ENCODE results near the gene NNAT. TPM values are rescaled to one million over a fixed set of nuclear protein-coding genes. Genes with fewer than 3 reads are reported as not detected.
"Not testable (repeated sequence)": the region's sequence is repeated elsewhere in the genome, so short reads cannot be mapped to it uniquely, and the experiment has no call there.

Gene NNAT
- total RNA-seq, 8 experiments from 2014 or later, result 2.5 to 478 (median 9.1) TPM

DNA sequence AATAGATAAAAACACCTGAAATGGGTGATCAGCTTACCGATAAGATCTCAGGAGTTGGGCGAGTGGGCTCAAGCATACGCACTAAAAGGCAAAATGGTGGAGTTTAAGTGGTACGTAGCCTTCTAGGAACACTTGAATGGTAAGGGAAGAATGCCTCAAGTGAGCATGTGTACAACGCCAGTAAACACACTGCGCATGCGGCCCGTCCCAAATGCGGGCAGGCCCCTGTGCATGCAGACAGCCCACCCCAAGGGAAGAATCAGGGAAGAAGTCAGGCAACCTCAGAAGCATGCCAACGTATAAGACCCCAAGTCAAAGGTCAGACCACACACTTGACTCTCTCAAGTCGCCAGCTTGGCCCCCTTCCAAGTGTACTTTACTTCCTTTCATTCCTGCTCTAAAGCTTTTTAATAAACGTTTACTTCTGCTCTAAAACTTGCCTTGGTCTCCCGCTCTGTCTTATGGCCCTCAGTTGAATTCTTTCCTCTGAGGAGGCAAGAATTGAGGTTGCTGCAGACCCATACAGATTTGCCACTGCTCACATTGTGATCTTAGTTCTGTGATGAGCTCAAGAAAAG lies 33.8 kb downstream of the NNAT start:
- not testable (repeated sequence) for H3K4me1 ChIP-seq (replicated peaks in 1 of 2); ATAC-seq (replicated peaks in 6 of 8); H3K4me3 ChIP-seq; H3K27ac ChIP-seq
- WGBS, 10 experiments, result 28 to 100% (median 87%) methylated on average over 1 to 11 of the region's 13 CpGs; no CpG with 5 or more reads in 1 of the 10 experiments
- in situ Hi-C loops (cut with MboI; ENCODE audit: low pct_unique_long_range_greater_than_20kb in 2 of 9, low sequenced_read_pairs in 9 of 9, unreplicated experiment in 9 of 9), result loop anchor here in 7 of 9 experiments (25.0 kb wide), 3 partner anchors 332 to 657 kb away; no protein-coding TSS in a partner anchor

DNA sequence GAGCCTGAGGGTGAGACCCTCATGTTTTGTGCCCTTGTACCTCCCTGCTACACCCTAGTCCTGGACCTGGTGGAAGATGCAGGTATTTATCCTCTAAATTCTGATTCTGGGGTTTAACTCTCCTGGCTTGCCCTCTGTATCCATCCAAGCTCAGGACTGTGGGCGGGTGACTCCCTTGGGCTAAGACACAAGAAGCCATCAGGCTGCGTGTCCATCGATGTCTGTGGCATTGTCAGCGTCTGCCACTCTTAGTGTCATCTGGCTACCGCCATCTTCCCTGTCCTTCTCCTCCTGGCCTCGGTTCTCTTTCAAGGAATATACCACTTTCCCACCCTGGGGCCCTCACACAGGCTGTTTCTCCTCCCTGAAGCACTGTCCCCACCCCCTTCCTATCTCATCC lies 35.5 kb downstream of the NNAT start:
- ATAC-seq (replicated peaks in 6 of 8), result no peak
- H3K4me1 ChIP-seq (replicated peaks in 1 of 2), result no peaks in the 10 kb centered on the region
- WGBS, 10 experiments, result 0 to 100% (median 60%) methylated on average over 1 to 6 of the region's 6 CpGs; no CpG with 5 or more reads in 3 of the 10 experiments
- no peak overlapping the region for H3K27ac ChIP-seq
- H3K4me3 ChIP-seq, result no peak overlapping the region
- in situ Hi-C loops (cut with MboI; ENCODE audit: low pct_unique_long_range_greater_than_20kb in 2 of 9, low sequenced_read_pairs in 9 of 9, unreplicated experiment in 9 of 9), result loop anchor here in 7 of 9 experiments (25.0 kb wide), 3 partner anchors 331 to 656 kb away; no protein-coding TSS in a partner anchor

- no peak for ATAC-seq (replicated peaks in 6 of 8)
- H3K4me1 ChIP-seq (replicated peaks in 1 of 2), result no peaks in the 10 kb centered on the region
- in situ Hi-C loops (cut with MboI; ENCODE audit: low pct_unique_long_range_greater_than_20kb in 2 of 9, low sequenced_read_pairs in 9 of 9, unreplicated experiment in 9 of 9), result loop anchor here in 7 of 9 experiments (25.0 kb wide), 3 partner anchors 329 to 654 kb away; no protein-coding TSS in a partner anchor
- WGBS, 10 experiments, result 0 to 88% (median 50%) methylated on average over 1 to 4 of the region's 4 CpGs; no CpG with 5 or more reads in 1 of the 10 experiments
- no peak overlapping the region for H3K27ac ChIP-seq
- H3K4me3 ChIP-seq, result no peak overlapping the region
Observed at GRCh38 chr20:37558306-37558705, 37.3 kb downstream of the NNAT start.

DNA sequence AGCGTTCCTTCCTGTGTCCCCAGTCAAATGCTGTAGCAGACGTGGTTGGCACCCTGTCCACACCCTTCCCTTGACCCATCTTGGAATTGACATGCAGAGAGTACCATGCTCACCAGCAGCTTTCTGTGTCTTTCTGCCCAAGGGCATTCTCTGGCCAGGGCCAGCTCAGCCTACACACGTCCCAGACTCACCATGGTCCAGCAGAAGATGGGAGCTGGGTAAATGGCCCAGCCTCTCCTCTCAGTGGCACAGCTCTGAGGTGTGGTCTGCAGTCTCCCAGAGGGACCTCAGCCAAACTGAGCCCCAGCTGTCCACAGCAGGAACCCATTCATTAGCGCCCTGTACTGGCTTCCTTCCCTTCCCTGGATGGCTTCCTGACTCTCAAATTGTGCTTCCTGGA lies 37.7 kb downstream of the NNAT start:
- Histone ChIP-seq H3K4me3 (no peak overlapping the region), H3K4me1 (replicated peaks in 1 of 2) (no peaks in the 10 kb centered on the region), H3K27ac (no peak overlapping the region)
- WGBS, 10 experiments, result 43 to 100% (median 81%) methylated on average over 1 to 3 of the region's 4 CpGs; no CpG with 5 or more reads in 4 of the 10 experiments
- in situ Hi-C loops (cut with MboI; ENCODE audit: low pct_unique_long_range_greater_than_20kb in 2 of 9, low sequenced_read_pairs in 9 of 9, unreplicated experiment in 9 of 9), result loop anchor here in 7 of 9 experiments (25.0 kb wide), 3 partner anchors 329 to 654 kb away; no protein-coding TSS in a partner anchor
- ATAC-seq (replicated peaks in 6 of 8), result no peak

DNA sequence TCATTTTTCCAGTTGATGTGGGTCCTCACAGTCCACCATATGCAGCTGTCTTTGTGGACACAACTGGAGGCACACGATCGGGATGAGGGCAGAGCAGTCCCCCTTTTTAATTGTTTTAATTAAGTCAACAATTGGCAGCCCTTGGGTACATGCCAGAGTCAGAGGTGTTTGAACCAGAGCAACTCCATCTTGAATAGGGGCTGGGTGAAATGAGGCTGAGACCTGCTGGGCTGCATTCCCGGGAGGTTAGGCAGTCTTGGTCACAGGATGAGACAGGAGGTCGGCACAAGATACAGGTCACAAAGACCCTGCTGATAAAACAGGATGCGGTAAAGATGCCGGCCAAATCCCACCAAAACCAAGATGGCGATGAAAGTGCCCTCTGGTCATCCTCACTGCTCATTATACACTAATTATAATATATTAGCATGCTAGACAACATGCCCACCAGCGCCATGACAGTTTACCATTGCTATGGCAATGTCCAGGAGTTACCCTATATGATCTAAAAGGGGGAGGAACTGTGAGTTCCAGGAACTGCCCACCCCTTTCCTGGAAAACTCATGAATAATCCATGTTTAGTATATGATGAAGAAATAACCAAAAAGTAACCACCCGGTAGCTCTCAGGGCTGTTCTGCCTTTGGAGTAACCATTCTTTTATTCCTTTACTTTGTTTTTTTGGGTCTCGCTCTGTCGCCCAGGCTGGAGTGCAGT lies 38.4 kb downstream of the NNAT start:
- Histone ChIP-seq H3K4me3 (no peak overlapping the region), H3K27ac (no peak overlapping the region), H3K4me1 (replicated peaks in 1 of 2) (peaks cover 0 to 3% of the 10 kb centered on the region in 2 donors)
- 30 to 100% (median 74%) methylated on average over 1 to 8 of the region's 11 CpGs for WGBS, 10 experiments
- ATAC-seq (replicated peaks in 6 of 8), result peak in 3 of 8 experiments; percentile 26 to 60 (median 48)
- in situ Hi-C loops (cut with MboI; ENCODE audit: low pct_unique_long_range_greater_than_20kb in 2 of 9, low sequenced_read_pairs in 9 of 9, unreplicated experiment in 9 of 9), result loop anchor here in 8 of 9 experiments (10.0 to 25.0 kb wide), 4 partner anchors 328 to 653 kb away; no protein-coding TSS in a partner anchor

DNA sequence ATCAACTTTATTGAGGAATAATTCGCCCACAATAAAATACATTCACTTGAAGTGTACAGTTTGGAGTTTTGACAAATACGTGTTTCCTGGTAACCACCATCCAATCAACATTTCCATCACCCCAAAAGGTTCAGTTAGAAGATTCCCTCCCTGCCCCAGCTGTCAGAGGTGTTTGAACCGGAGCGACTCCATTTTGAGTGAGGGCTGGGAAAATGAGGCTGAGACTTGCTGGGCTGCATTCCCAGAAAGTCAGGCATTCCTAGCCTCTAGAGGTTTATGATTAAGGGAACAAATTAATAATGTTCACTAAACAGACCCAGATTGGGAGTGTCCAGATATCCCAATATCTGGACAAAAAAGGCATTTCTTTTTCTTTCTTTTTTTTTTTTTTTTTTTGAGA lies 39.6 kb downstream of the NNAT start:
- in situ Hi-C loops (cut with MboI; ENCODE audit: low pct_unique_long_range_greater_than_20kb in 2 of 9, low sequenced_read_pairs in 9 of 9, unreplicated experiment in 9 of 9), result loop anchor here in 8 of 9 experiments (10.0 to 25.0 kb wide), 4 partner anchors 327 to 652 kb away; no protein-coding TSS in a partner anchor
- no peak overlapping the region for H3K27ac ChIP-seq
- WGBS, 10 experiments, result 33 to 94% (median 83%) methylated on average over 1 to 4 of the region's 4 CpGs; no CpG with 5 or more reads in 3 of the 10 experiments

GRCh38 chr20:37562695-37563480 lies 41.8 kb downstream of the NNAT start:
- in situ Hi-C loops (cut with MboI; ENCODE audit: low pct_unique_long_range_greater_than_20kb in 2 of 9, low sequenced_read_pairs in 9 of 9, unreplicated experiment in 9 of 9), result loop anchor here in 8 of 9 experiments (10.0 to 25.0 kb wide), 4 partner anchors 324 to 649 kb away; no protein-coding TSS in a partner anchor
- ATAC-seq (replicated peaks in 6 of 8), result no peak
- WGBS, 10 experiments, result 20 to 100% (median 75%) methylated on average over 1 to 3 of the region's 3 CpGs; no CpG with 5 or more reads in 3 of the 10 experiments
- H3K4me3 ChIP-seq, result no peak overlapping the region
- H3K27ac ChIP-seq, result no peak overlapping the region
- peaks cover 27 to 32% of the 10 kb centered on the region in 2 donors for H3K4me1 ChIP-seq (replicated peaks in 1 of 2)

More for the DNA sequence above, 39.6 kb downstream of the NNAT start:
- H3K4me3 ChIP-seq, result no peak overlapping the region
- peaks cover 6 to 10% of the 10 kb centered on the region in 2 donors for H3K4me1 ChIP-seq (replicated peaks in 1 of 2)
- no peak for ATAC-seq (replicated peaks in 6 of 8)

DNA sequence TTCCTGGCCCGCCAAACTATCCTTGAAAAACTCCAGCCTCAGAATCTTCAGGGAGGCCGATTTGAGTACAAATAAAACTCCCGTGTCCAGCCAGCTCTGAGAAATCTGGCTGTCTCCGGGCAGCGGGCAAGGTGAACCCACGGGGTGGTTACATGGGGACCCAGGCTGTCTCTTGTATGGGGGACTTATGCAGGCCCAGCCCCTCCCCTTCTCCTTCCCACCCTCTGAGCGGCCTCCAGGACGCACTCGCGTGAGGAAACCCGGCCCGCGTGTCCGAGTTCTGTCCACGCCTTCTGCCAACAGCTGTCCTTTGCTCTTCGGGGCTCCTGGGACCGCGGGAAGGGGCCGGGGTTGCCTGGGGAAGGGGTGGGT lies 43.0 kb downstream of the NNAT start:
- no peak overlapping the region for H3K4me3 ChIP-seq
- no peak overlapping the region for H3K27ac ChIP-seq
- in situ Hi-C loops (cut with MboI; ENCODE audit: low pct_unique_long_range_greater_than_20kb in 2 of 9, low sequenced_read_pairs in 9 of 9, unreplicated experiment in 9 of 9), result loop anchor here in 8 of 9 experiments (10.0 to 25.0 kb wide), 4 partner anchors 323 to 648 kb away; no protein-coding TSS in a partner anchor
- peaks cover 34 to 38% of the 10 kb centered on the region in 2 donors for H3K4me1 ChIP-seq (replicated peaks in 1 of 2)
- ATAC-seq (replicated peaks in 6 of 8), result no peak
- WGBS, 10 experiments, result 0 to 100% (median 100%) methylated on average over 1 to 3 of the region's 19 CpGs; no CpG with 5 or more reads in 3 of the 10 experiments

DNA sequence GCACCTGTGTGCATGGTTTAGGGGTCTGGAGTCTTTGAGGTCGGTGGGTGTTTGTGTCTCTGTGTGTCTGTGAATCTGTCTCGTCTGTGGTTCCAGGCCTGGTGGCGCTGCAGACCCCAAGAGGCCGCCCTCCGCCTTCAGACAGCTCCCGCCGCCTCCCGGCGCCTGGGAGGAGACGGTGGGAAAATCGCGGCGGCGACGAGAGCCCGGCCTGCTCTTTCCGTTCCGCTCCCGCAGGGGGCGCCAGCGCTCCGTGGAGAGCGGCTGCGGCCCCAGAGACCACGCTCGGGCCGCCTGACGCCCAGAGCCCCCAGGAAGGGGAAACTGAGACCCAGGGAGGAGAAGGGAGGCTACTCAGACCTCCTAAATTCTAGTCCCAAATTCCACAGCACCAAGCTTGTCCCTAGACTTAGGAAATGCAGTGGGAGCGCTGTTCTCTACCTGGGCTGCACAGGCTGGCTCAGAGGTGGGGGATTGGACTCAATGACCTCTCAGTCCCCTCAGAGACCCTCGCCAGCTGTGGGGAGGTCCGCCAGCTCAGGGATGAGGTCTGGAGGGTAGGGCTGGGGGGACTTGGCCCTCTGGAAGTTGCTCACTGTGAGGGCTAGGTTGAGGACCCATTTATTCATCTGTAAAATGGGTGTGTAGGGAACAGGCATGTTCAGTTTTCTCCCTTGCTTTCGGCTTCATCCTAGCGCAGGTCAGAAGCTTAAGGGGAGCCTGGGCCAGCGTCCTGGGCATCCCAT lies 43.5 kb downstream of the NNAT start:
- H3K27ac ChIP-seq, result no peak overlapping the region
- WGBS, 10 experiments, result 0 to 76% (median 25%) methylated on average over 3 to 16 of the region's 34 CpGs; no CpG with 5 or more reads in 6 of the 10 experiments
- ATAC-seq (replicated peaks in 6 of 8), result peak; percentile 33 to 83 (median 69)
- in situ Hi-C loops (cut with MboI; ENCODE audit: low pct_unique_long_range_greater_than_20kb in 2 of 9, low sequenced_read_pairs in 9 of 9, unreplicated experiment in 9 of 9), result loop anchor here in 8 of 9 experiments (10.0 to 25.0 kb wide), 4 partner anchors 323 to 648 kb away; no protein-coding TSS in a partner anchor
- H3K4me3 ChIP-seq, result no peak overlapping the region
- H3K4me1 ChIP-seq (replicated peaks in 1 of 2), result peaks cover 34 to 38% of the 10 kb centered on the region in 2 donors

DNA sequence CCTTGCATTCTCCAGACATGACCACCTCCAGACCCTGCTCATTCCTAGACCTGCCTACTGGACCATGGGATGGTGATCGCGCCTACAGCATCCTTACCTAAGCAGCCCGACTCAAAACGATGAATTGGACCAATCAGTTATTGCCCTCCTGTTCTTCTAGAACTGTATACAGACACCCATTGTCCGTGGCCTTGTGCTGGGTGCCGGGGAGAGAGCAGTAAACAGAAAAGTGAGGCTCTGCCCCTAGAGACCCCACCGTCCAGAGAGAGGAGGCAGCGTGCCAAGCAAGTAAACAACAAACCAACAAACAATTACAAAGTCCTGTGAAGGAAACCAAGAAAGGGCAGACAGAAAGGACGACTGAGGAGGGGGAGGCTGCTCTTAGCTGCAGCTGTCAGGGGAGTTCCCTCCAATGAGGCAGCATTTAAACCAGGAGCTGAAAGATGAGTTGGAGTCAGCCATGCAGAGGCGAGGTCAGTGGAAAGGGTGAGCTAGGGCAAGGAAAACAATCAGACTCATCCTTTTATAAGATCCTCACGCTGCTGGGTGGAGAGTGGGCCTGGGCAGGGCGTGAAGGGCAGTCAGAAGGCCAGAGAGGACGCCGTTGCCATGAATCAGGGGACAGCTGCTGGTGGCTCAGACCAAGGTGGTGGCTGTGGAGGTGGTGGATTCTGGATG lies 44.2 kb downstream of the NNAT start:
- in situ Hi-C loops (cut with MboI; ENCODE audit: low pct_unique_long_range_greater_than_20kb in 2 of 9, low sequenced_read_pairs in 9 of 9, unreplicated experiment in 9 of 9), result loop anchor here in 8 of 9 experiments (10.0 to 25.0 kb wide), 4 partner anchors 322 to 647 kb away; no protein-coding TSS in a partner anchor
- WGBS, 10 experiments, result 21 to 80% (median 51%) methylated on average over 2 to 11 of the region's 14 CpGs; no CpG with 5 or more reads in 2 of the 10 experiments
- Histone ChIP-seq H3K4me1 (replicated peaks in 1 of 2) (peaks cover 34 to 38% of the 10 kb centered on the region in 2 donors), H3K27ac (peak overlapping the region; percentile 34 to 73), H3K4me3 (no peak overlapping the region)
- peak in 7 of 8 experiments; percentile 40 to 84 (median 78) for ATAC-seq (replicated peaks in 6 of 8)

DNA sequence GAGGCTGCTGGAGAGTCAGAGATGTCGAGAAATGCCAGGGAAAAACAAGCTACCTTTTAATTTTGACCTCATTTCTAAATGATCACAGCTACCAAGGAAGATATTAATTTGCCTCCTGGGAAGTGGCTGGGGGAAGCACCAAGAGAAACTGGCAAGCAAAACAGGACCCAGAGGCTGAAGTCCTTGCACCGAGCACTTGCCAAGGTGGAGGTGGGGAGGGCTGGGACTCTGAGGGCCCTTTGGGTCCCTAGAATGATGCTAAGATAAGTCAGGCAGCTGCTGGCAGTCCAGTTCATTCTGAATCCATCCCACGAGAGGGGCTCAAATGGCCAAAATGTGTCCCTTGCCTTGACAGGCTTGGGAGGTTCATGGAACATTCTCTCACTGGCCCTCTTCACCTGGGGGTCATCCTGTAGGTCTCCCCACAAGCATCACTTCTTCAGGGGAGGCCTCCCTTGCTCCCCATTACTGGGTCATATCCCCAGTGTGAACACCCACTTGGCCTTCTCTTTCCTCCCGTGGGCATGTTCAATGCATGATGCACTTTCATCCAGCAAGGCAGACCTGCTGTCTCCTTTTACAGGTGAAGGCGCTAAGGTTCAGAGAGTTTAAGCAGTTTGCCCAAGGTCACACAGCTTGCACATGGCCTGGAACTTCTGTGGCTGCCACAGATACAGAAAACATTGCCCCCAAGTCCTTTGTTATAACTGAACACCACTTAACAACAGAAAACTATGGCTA lies 45.7 kb downstream of the NNAT start:
- Histone ChIP-seq H3K4me3 (no peak overlapping the region), H3K4me1 (replicated peaks in 1 of 2) (peaks cover 34 to 38% of the 10 kb centered on the region in 2 donors), H3K27ac (peak overlapping the region in 1 of 2 donors; percentile 73)
- ATAC-seq (replicated peaks in 6 of 8), result no peak
- WGBS, 10 experiments, result 27 to 80% (median 55%) methylated on average over 1 to 5 of the region's 5 CpGs; no CpG with 5 or more reads in 6 of the 10 experiments
- in situ Hi-C loops (cut with MboI; ENCODE audit: low pct_unique_long_range_greater_than_20kb in 2 of 9, low sequenced_read_pairs in 9 of 9, unreplicated experiment in 9 of 9), result loop anchor here in 8 of 9 experiments (10.0 to 25.0 kb wide), 4 partner anchors 321 to 646 kb away; no protein-coding TSS in a partner anchor
